DMS53 treated with DMSO at 0.1 percent for 48 hours (cell line): ENCODE results near the gene C3orf20.

Experiments
- DNase-seq: peaks from one replicate; lab custom pipeline; 2025; ENCODE audit not compliant: unreplicated experiment; lab: John Stamatoyannopoulos, UW

C3orf20 gene

GRCh38 chr3:14698601-14699244 is 23.8 kb downstream of the C3orf20 start:
- no peak for DNase-seq

- no peak for DNase-seq
Measured at GRCh38 chr3:14699643-14700042, 24.7 kb downstream of the C3orf20 start.

- no peak for DNase-seq
Measured at GRCh38 chr3:14700891-14701290, 25.9 kb downstream of the C3orf20 start.

- no peak for DNase-seq
Measured at GRCh38 chr3:14701676-14702075, 26.7 kb downstream of the C3orf20 start.

- DNase-seq: no peak
Measured at GRCh38 chr3:14703128-14703750, 28.3 kb downstream of the C3orf20 start.

- no peak for DNase-seq
Measured at GRCh38 chr3:14703791-14704190, 28.9 kb downstream of the C3orf20 start.

- no peak for DNase-seq
Measured at GRCh38 chr3:14706096-14706495, 31.2 kb downstream of the C3orf20 start.

- DNase-seq: no peak
Measured at GRCh38 chr3:14716591-14716990, 41.6 kb downstream of the C3orf20 start.

GRCh38 chr3:14717307-14717706 is 42.4 kb downstream of the C3orf20 start:
- no peak for DNase-seq

GRCh38 chr3:14718539-14718938 is 43.6 kb downstream of the C3orf20 start:
- no peak for DNase-seq

GRCh38 chr3:14719006-14719405 is 44.1 kb downstream of the C3orf20 start:
- no peak for DNase-seq

- DNase-seq: no peak
Measured at GRCh38 chr3:14721126-14721864, 46.4 kb downstream of the C3orf20 start.

GRCh38 chr3:14725013-14725412 is 50.1 kb downstream of the C3orf20 start:
- DNase-seq: no peak

- DNase-seq: no peak
Measured at GRCh38 chr3:14725564-14726440, 50.9 kb downstream of the C3orf20 start.

- DNase-seq: no peak
Measured at GRCh38 chr3:14726441-14726780, 51.5 kb downstream of the C3orf20 start.

- DNase-seq: no peak
Measured at GRCh38 chr3:14728113-14728512, 53.2 kb downstream of the C3orf20 start.

- DNase-seq: no peak
Measured at GRCh38 chr3:14730703-14731382, 55.9 kb downstream of the C3orf20 start.

GRCh38 chr3:14740983-14741382 is 66.0 kb downstream of the C3orf20 start:
- DNase-seq: no peak

- DNase-seq: no peak
Measured at GRCh38 chr3:14741510-14741909, 66.6 kb downstream of the C3orf20 start.

GRCh38 chr3:14744556-14744955 is 69.6 kb downstream of the C3orf20 start:
- DNase-seq: no peak

- DNase-seq: no peak
Measured at GRCh38 chr3:14750650-14751049, 75.7 kb downstream of the C3orf20 start.
